BLaER1 treated with 17β-estradiol and CSF1 and Interleukin-3, amounts not matched to agents 10 nM and 100 nM (cell line): ENCODE data around the gene ITGAL.

Experiments used
- H3K27ac ChIP-seq, 11 experiments: shearing (Covaris generic); formaldehyde crosslinking; 2 replicates each; pipeline ENCODE4 v1.8.1; 2022
- H3K27me3 ChIP-seq, 11 experiments: shearing (Covaris generic); formaldehyde crosslinking; 2 replicates each; pipeline ENCODE4 v1.8.1; 2022
- H3K36me3 ChIP-seq, 11 experiments: shearing (Covaris generic); formaldehyde crosslinking; 2 replicates each; pipeline ENCODE4 v1.8.1; 2022
- H3K4me1 ChIP-seq, 10 experiments: shearing (Covaris generic); formaldehyde crosslinking; 2 replicates each; pipeline ENCODE4 v1.8.1; 2022
- H3K4me2 ChIP-seq, 11 experiments: shearing (Covaris generic); formaldehyde crosslinking; 2 replicates each; pipeline ENCODE4 v1.8.1; 2022
- H3K4me3 ChIP-seq, 10 experiments: shearing (Covaris generic); formaldehyde crosslinking; 2 replicates each; pipeline ENCODE4 v1.8.1; 2022
- H3K9ac ChIP-seq, 11 experiments: shearing (Covaris generic); formaldehyde crosslinking; 2 replicates each; pipeline ENCODE4 v1.8.1; 2022
- H3K9me3 ChIP-seq, 11 experiments: shearing (Covaris generic); formaldehyde crosslinking; replicated peaks in 1 of 11; 2 replicates each; pipeline ENCODE4 v1.8.1; 2022
- H4K20me1 ChIP-seq, 11 experiments: shearing (Covaris generic); formaldehyde crosslinking; 2 replicates each; pipeline ENCODE4 v1.8.1; 2022
- Cebpa-rat ChIP-seq, 11 experiments: shearing (Covaris generic); IDR thresholded peaks; 2 replicates each; pipeline ENCODE4 v1.8.1; 2022

Gene ITGAL

DNA sequence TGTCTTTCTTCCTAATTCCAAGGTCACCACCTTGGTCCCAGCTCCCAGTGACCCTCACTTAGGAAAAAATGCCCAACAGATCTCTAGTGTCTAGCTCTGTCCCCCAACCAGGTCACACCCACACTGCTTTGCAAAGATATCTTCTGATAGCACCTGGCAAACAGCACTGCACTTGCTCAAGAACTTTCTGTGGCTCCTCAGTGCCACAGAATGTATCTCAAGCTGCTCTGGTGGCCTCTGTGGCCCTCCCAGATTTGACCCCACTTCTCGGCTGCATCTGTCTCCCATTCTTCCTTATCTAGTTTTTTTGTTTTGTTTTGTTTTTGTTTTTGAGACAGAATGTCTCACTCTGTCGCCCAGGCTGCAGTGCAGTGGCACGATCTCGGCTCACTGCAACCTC lies 94.0 kb downstream of the ITGAL start:
- Histone ChIP-seq H3K9ac (peak overlapping the region in 2 of 11 experiments; percentile 26 to 41; a peak in 2 of 22 replicates), H3K4me1 (peaks cover 47 to 67% (median 58%) of the 10 kb centered on the region in 10 experiments), H3K9me3 (no peaks in the 10 kb centered on the region), H4K20me1 (no peaks in the 10 kb centered on the region), H3K4me2 (peak overlapping the region in 6 of 11 experiments; percentile 95 to 100 (median 99); a peak in 7 of 22 replicates), H3K4me3 (no peak overlapping the region), H3K27ac (peak overlapping the region in 8 of 11 experiments; percentile 18 to 99 (median 97); a peak in 15 of 22 replicates), H3K27me3 (peaks cover 0 to 15% (median 10%) of the 10 kb centered on the region in 11 experiments; a peak in 19 of 22 replicates), H3K36me3 (no peaks in the 10 kb centered on the region; a peak in 1 of 22 replicates)
- no peak for TF ChIP-seq Cebpa-rat (IDR thresholded peaks at IDR 0.05)

GRCh38 chr16:30567160-30567990 lies 94.8 kb downstream of the ITGAL start:
- peak overlapping the region; percentile 73 to 99 (median 96) for H3K27ac ChIP-seq
- H3K9me3 ChIP-seq = no peaks in the 10 kb centered on the region
- peak overlapping the region in 3 of 10 experiments; percentile 9 to 39 (median 33); a peak in 6 of 20 replicates for H3K4me3 ChIP-seq
- no peaks in the 10 kb centered on the region for H4K20me1 ChIP-seq
- H3K36me3 ChIP-seq = no peaks in the 10 kb centered on the region; a peak in 1 of 22 replicates
- peak overlapping the region; percentile 93 to 100 (median 99) for H3K4me2 ChIP-seq
- H3K9ac ChIP-seq = peak overlapping the region; percentile 58 to 98 (median 80); a peak in 21 of 22 replicates
- TF ChIP-seq Cebpa-rat (IDR thresholded peaks at IDR 0.05) = no peak
- peaks cover 0 to 7% (median 1%) of the 10 kb centered on the region in 11 experiments; a peak in 13 of 22 replicates for H3K27me3 ChIP-seq
- peaks cover 45 to 62% (median 52%) of the 10 kb centered on the region in 10 experiments for H3K4me1 ChIP-seq

- no peaks in the 10 kb centered on the region; a peak in 1 of 22 replicates for H3K36me3 ChIP-seq
- peak overlapping the region; percentile 62 to 98 (median 80); a peak in 21 of 22 replicates for H3K9ac ChIP-seq
- peak overlapping the region; percentile 93 to 100 (median 99) for H3K4me2 ChIP-seq
- peak overlapping the region in 5 of 10 experiments; percentile 9 to 45 (median 33); a peak in 9 of 20 replicates for H3K4me3 ChIP-seq
- peaks cover 52 to 69% (median 60%) of the 10 kb centered on the region in 10 experiments for H3K4me1 ChIP-seq
- TF ChIP-seq Cebpa-rat (IDR thresholded peaks at IDR 0.05) = peak; percentile 50 to 99 (median 91); a peak in 20 of 22 replicates
- no peaks in the 10 kb centered on the region for H3K9me3 ChIP-seq
- H3K27me3 ChIP-seq = no peaks in the 10 kb centered on the region
- peak overlapping the region; percentile 73 to 99 (median 96) for H3K27ac ChIP-seq
- no peaks in the 10 kb centered on the region for H4K20me1 ChIP-seq
Measured at GRCh38 chr16:30567991-30568638, 95.6 kb downstream of the ITGAL start.

GRCh38 chr16:30569281-30569680 lies 96.7 kb downstream of the ITGAL start:
- H3K27me3 ChIP-seq = no peaks in the 10 kb centered on the region
- peak overlapping the region; percentile 62 to 98 (median 80); a peak in 17 of 22 replicates for H3K9ac ChIP-seq
- peaks cover 56 to 76% (median 66%) of the 10 kb centered on the region in 10 experiments for H3K4me1 ChIP-seq
- TF ChIP-seq Cebpa-rat (IDR thresholded peaks at IDR 0.05) = no peak
- peak overlapping the region; percentile 93 to 100 (median 99) for H3K4me2 ChIP-seq
- peak overlapping the region in 1 of 10 experiments; percentile 75; a peak in 1 of 20 replicates for H3K4me3 ChIP-seq
- peaks cover 0 to 6% (median 0%) of the 10 kb centered on the region in 11 experiments; a peak in 5 of 22 replicates for H3K36me3 ChIP-seq
- H3K27ac ChIP-seq = peak overlapping the region in 10 of 11 experiments; percentile 94 to 99 (median 96); a peak in 21 of 22 replicates
- no peaks in the 10 kb centered on the region for H4K20me1 ChIP-seq
- no peaks in the 10 kb centered on the region for H3K9me3 ChIP-seq

GRCh38 chr16:30569746-30570635 lies 97.4 kb downstream of the ITGAL start:
- peaks cover 0 to 8% (median 0%) of the 10 kb centered on the region in 11 experiments; a peak in 5 of 22 replicates for H3K36me3 ChIP-seq
- H3K4me1 ChIP-seq = peaks cover 60 to 75% (median 70%) of the 10 kb centered on the region in 10 experiments
- H4K20me1 ChIP-seq = no peaks in the 10 kb centered on the region
- peak overlapping the region; percentile 69 to 88 (median 80); a peak in 17 of 20 replicates for H3K4me3 ChIP-seq
- H3K9ac ChIP-seq = peak overlapping the region; percentile 91 to 98 (median 97); a peak in 20 of 22 replicates
- no peaks in the 10 kb centered on the region for H3K27me3 ChIP-seq
- no peak for TF ChIP-seq Cebpa-rat (IDR thresholded peaks at IDR 0.05)
- peak overlapping the region; percentile 93 to 100 (median 99) for H3K4me2 ChIP-seq
- no peaks in the 10 kb centered on the region for H3K9me3 ChIP-seq
- peak overlapping the region; percentile 94 to 99 (median 96); a peak in 21 of 22 replicates for H3K27ac ChIP-seq

DNA sequence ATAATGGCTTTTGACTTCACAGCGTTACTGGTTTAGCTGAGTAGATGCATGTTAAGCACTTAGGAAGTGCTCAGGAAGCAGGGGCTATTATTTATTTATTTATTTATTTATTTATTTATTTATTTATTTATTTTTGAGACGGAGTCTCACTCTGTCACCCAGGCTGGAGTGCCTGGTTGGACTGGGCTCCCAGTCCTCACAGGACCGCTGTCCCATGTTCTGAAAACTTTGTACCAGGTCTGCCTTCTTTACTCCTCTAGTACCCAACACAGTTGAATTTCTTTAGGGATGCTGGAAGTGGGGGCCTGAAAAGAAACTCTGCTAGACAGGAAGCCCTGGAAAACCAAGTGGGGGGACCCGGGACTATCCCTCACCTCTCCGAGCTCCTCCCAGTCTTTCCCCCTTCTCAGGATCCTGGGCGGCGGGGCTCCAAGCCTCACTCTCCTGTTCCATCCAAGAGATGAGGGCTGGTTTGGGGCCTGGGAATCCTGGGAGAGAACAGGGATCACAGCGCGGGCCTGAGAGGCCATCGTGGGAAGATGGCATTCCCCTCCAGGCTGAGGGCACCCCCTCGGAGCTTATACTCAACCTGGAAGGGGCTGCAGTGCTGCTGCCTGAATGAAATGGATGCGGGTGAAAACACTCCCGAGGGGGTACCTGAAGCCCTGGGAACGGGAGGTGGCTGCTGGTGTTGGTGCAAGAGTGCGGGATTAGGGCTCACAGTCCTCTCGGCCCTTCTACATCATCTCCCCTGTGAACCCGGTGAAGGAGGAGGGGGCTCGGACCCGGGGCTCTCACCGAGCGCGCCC lies 98.3 kb downstream of the ITGAL start:
- Histone ChIP-seq H3K9me3 (no peaks in the 10 kb centered on the region), H3K27me3 (no peaks in the 10 kb centered on the region), H3K4me3 (peak overlapping the region; percentile 69 to 88 (median 80)), H3K4me1 (peaks cover 68 to 84% (median 74%) of the 10 kb centered on the region in 10 experiments), H3K36me3 (peaks cover 0 to 8% (median 0%) of the 10 kb centered on the region in 11 experiments; a peak in 6 of 22 replicates), H3K9ac (peak overlapping the region; percentile 91 to 98 (median 97)), H3K4me2 (peak overlapping the region; percentile 93 to 100 (median 99)), H3K27ac (peak overlapping the region; percentile 94 to 99 (median 96)), H4K20me1 (no peaks in the 10 kb centered on the region; a peak in 2 of 22 replicates)
- no peak for TF ChIP-seq Cebpa-rat (IDR thresholded peaks at IDR 0.05)
